HG02840 (cell line): ENCODE data around the gene INHBE.
A peak's percentile ranks its signal among the peaks of the same experiment; 100 is the strongest.
"Not testable (repeated sequence)": the region's sequence is repeated elsewhere in the genome, so short reads cannot be mapped to it uniquely, and the experiment has no call there.

Experiments
- ATAC-seq: cut with Tn5 transposase; IDR thresholded peaks from one replicate; pipeline ENCODE4 v1.9.1; 2021; ENCODE audit warnings: mild to moderate bottlenecking, moderate library complexity, moderate number of reproducible peaks; ENCODE audit not compliant: unreplicated experiment, low FRiP score

Gene INHBE

GRCh38 chr12:57454566-57455373, at the start of gene INHBE:
INHBE (plus strand) TSS chr12:57455307; CDS start chr12:57455537, 230 bp downstream.
- ATAC-seq, result no peak

- ATAC-seq, result no peak
Observed at GRCh38 chr12:57410534-57410933, 44.6 kb upstream of the INHBE start.

- ATAC-seq, result not testable (repeated sequence)
Observed at GRCh38 chr12:57414160-57414559, 40.9 kb upstream of the INHBE start.

GRCh38 chr12:57415088-57415487, 40.0 kb upstream of the INHBE start:
- no peak for ATAC-seq

GRCh38 chr12:57416039-57416996, 38.8 kb upstream of the INHBE start:
- no peak for ATAC-seq

GRCh38 chr12:57418255-57418654, 36.9 kb upstream of the INHBE start:
- no peak for ATAC-seq

GRCh38 chr12:57419495-57419894, 35.6 kb upstream of the INHBE start:
- no peak for ATAC-seq

- ATAC-seq, result no peak
Observed at GRCh38 chr12:57420482-57420881, 34.6 kb upstream of the INHBE start.

- ATAC-seq, result not testable (repeated sequence)
Observed at GRCh38 chr12:57426948-57427347, 28.2 kb upstream of the INHBE start.

GRCh38 chr12:57428965-57429364, 26.1 kb upstream of the INHBE start:
- ATAC-seq, result no peak

- ATAC-seq, result no peak
Observed at GRCh38 chr12:57429473-57430111, 25.5 kb upstream of the INHBE start.

GRCh38 chr12:57430112-57430930, 24.8 kb upstream of the INHBE start:
- ATAC-seq, result peak; percentile 49

- ATAC-seq, result peak; percentile 96
Observed at GRCh38 chr12:57430931-57431566, 24.1 kb upstream of the INHBE start, which contains the start of gene R3HDM2. R3HDM2 (minus strand) TSS chr12:57431043; CDS start chr12:57310428, 120,615 bp downstream.

- ATAC-seq, result no peak
Observed at GRCh38 chr12:57431654-57432188, 23.4 kb upstream of the INHBE start.

- ATAC-seq, result no peak
Observed at GRCh38 chr12:57433370-57433769, 21.7 kb upstream of the INHBE start.

GRCh38 chr12:57434517-57435223, 20.4 kb upstream of the INHBE start, which contains the start of gene INHBC:
INHBC (plus strand) TSS chr12:57434784; CDS start chr12:57434887, 103 bp downstream.
- no peak for ATAC-seq

- ATAC-seq, result no peak
Observed at GRCh38 chr12:57435293-57435692, 19.8 kb upstream of the INHBE start.

GRCh38 chr12:57438400-57438799, 16.7 kb upstream of the INHBE start:
- no peak for ATAC-seq
